ENCODE results near the gene DYSF.
A peak's percentile ranks its signal among the peaks of the same experiment; 100 is the strongest.

DYSF gene

GRCh38 chr2:71494091-71494490 lies 40.7 kb downstream of the DYSF start:
- no peak overlapping the region for H3K4me3 ChIP-seq (ENCODE audit: low read depth, low read length)
- DNase-seq (ENCODE audit: low read depth) = no peak

GRCh38 chr2:71494523-71495155 lies 41.3 kb downstream of the DYSF start:
- no peak for DNase-seq (ENCODE audit: low read depth)
- H3K4me3 ChIP-seq (ENCODE audit: low read depth, low read length) = no peak overlapping the region

GRCh38 chr2:71496156-71496770 lies 42.9 kb downstream of the DYSF start:
- H3K4me3 ChIP-seq (ENCODE audit: low read depth, low read length) = no peak overlapping the region

GRCh38 chr2:71498261-71498701 lies 44.9 kb downstream of the DYSF start:
- no peak overlapping the region for H3K4me3 ChIP-seq (ENCODE audit: low read depth, low read length)
- DNase-seq (ENCODE audit: low read depth) = peak; percentile 56

More at GRCh38 chr2:71496156-71496770, 42.9 kb downstream of the DYSF start:
- DNase-seq (ENCODE audit: low read depth) = no peak

GRCh38 chr2:71499691-71500090 lies 46.3 kb downstream of the DYSF start:
- DNase-seq (ENCODE audit: low read depth) = no peak
- no peak overlapping the region for H3K4me3 ChIP-seq (ENCODE audit: low read depth, low read length)

- no peak for DNase-seq (ENCODE audit: low read depth)
- no peak overlapping the region for H3K4me3 ChIP-seq (ENCODE audit: low read depth, low read length)
These were observed 47.2 kb downstream of the DYSF start for GRCh38 chr2:71500426-71501079.

- no peak overlapping the region for H3K4me3 ChIP-seq (ENCODE audit: low read depth, low read length)
- no peak for DNase-seq (ENCODE audit: low read depth)
These were observed 49.8 kb downstream of the DYSF start for GRCh38 chr2:71502941-71503738.

- DNase-seq (ENCODE audit: low read depth) = no peak
- no peak overlapping the region for H3K4me3 ChIP-seq (ENCODE audit: low read depth, low read length)
These were observed 50.5 kb downstream of the DYSF start for GRCh38 chr2:71503837-71504236.

GRCh38 chr2:71504611-71505010 lies 51.2 kb downstream of the DYSF start:
- DNase-seq (ENCODE audit: low read depth) = no peak
- H3K4me3 ChIP-seq (ENCODE audit: low read depth, low read length) = no peak overlapping the region

- no peak overlapping the region for H3K4me3 ChIP-seq (ENCODE audit: low read depth, low read length)
- DNase-seq (ENCODE audit: low read depth) = no peak
These were observed 51.9 kb downstream of the DYSF start for GRCh38 chr2:71505086-71505769.

GRCh38 chr2:71505770-71506140 lies 52.4 kb downstream of the DYSF start:
- DNase-seq (ENCODE audit: low read depth) = no peak
- no peak overlapping the region for H3K4me3 ChIP-seq (ENCODE audit: low read depth, low read length)

- H3K4me3 ChIP-seq (ENCODE audit: low read depth, low read length) = no peak overlapping the region
- no peak for DNase-seq (ENCODE audit: low read depth)
These were observed 53.1 kb downstream of the DYSF start for GRCh38 chr2:71506222-71507153.

GRCh38 chr2:71507476-71507875 lies 54.1 kb downstream of the DYSF start:
- DNase-seq (ENCODE audit: low read depth) = no peak
- H3K4me3 ChIP-seq (ENCODE audit: low read depth, low read length) = no peak overlapping the region

GRCh38 chr2:71510196-71510807 lies 56.9 kb downstream of the DYSF start:
- DNase-seq (ENCODE audit: low read depth) = no peak
- H3K4me3 ChIP-seq (ENCODE audit: low read depth, low read length) = no peak overlapping the region

GRCh38 chr2:71510938-71511337 lies 57.6 kb downstream of the DYSF start:
- no peak overlapping the region for H3K4me3 ChIP-seq (ENCODE audit: low read depth, low read length)
- no peak for DNase-seq (ENCODE audit: low read depth)

- no peak for DNase-seq (ENCODE audit: low read depth)
- H3K4me3 ChIP-seq (ENCODE audit: low read depth, low read length) = no peak overlapping the region
These were observed 58.4 kb downstream of the DYSF start for GRCh38 chr2:71511776-71512175.

GRCh38 chr2:71512386-71512785 lies 59.0 kb downstream of the DYSF start:
- no peak for DNase-seq (ENCODE audit: low read depth)

GRCh38 chr2:71513096-71513495 lies 59.7 kb downstream of the DYSF start:
- H3K4me3 ChIP-seq (ENCODE audit: low read depth, low read length) = no peak overlapping the region
- DNase-seq (ENCODE audit: low read depth) = no peak

More at GRCh38 chr2:71512386-71512785, 59.0 kb downstream of the DYSF start:
- H3K4me3 ChIP-seq (ENCODE audit: low read depth, low read length) = no peak overlapping the region

Measured in skeletal muscle cell (primary cell).